SHP77 treated with DMSO at 0.1 percent for 48 hours (cell line): ENCODE measurements around the gene RFC2.

ENCODE experiments used
- DNase-seq: peaks from one replicate; lab custom pipeline; 2025; lab: John Stamatoyannopoulos, UW

Gene RFC2

DNA sequence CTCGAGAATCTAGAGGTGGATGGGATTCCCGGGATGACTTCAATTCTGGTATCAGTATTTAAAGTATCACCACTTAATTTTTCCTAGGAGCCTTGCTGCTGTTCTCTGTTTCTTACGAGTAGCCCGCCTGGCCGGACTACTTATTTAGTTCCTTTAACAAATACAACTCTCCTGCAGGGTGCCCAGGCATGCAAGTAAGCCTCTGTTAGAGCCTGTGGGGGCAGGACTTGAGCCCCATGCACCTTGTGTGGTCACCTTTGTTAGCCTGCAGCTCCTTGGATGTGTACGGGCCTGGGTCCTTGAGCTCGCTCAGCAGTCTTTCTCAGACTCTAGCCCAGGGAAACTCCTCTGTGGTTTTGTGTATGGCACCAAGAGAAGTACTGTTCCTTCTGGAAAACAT lies 63.9 kb downstream of the RFC2 start:
- no peak for DNase-seq

- DNase-seq, result no peak
These were observed 66.1 kb downstream of the RFC2 start for GRCh38 chr7:74187915-74188675.

DNA sequence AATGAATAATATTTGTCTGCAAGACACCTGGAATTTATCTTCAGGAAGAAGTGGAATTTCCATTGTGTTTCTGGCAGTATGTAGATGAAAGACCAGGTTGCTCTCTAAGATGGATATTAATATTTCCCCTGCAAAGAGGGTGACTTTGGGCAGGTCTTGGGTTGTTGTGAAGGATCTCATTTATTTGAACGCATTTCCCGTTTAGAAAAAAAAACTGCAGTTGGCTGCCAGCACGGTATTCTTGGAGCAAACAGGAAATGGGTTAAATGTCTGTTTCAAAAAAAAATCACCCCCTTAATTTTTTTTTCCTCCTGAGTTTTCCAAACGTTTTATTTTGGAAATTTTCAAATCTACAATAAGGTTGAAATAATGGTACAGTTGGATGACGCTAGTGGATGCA lies 68.6 kb downstream of the RFC2 start:
- no peak for DNase-seq

GRCh38 chr7:74185016-74185415 lies 69.2 kb downstream of the RFC2 start:
- no peak for DNase-seq

- no peak for DNase-seq
These were observed 70.3 kb downstream of the RFC2 start for GRCh38 chr7:74183653-74184450.

- DNase-seq, result no peak
These were observed 71.1 kb downstream of the RFC2 start for GRCh38 chr7:74183142-74183541.

DNA sequence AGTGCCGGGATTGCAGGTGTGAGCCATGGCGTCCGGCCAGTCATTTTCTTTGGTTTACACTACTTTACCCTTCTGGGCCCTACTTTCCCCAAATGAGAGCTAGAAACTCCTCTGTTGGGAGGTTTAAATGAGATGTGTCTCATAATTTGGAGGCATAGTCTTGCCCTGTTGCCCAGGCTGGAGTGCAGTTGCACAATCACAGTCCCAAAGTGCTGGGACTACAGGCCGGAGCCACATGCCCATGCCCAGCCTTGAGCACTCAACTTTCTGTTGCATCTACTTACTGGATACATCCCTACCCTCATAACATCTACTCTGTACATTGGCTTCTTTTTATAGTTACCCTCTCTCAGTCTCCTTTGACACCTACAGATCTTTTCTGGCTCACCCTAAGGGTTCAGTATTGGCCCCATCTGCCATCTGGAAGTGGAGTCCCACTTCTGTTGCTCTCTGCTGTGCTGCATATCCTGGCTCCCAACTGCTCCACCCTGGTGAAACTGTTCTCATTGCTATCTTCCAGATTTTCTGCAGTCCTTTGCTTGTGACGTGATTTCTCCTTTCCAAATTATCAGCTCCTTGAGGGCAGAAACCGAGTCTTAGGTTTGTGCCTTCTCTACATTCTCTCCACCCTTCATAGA lies 71.6 kb downstream of the RFC2 start:
- no peak for DNase-seq

DNA sequence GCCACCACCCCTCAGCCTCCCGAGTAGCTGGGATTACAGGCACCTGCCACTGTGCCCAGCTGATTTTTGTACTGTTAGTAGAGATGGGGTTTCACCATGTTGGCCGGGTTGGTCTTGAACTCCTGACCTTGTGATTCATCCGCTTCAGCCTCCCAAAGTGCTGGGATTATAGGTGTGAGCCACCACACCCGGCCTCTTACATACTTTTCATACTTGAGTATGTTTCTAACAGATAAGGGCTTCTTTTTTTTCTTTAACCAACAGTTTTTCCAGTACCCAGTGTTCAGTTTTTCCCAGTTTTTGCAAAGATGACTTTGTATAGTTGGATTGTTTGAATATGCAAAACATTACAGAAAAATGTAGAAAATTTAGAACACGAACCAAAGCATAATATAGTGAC lies 72.4 kb downstream of the RFC2 start:
- DNase-seq, result no peak
